Pons (tissue), 1 donor: ENCODE measurements around the gene TPPP.
"Not testable (repeated sequence)": the region's sequence is repeated elsewhere in the genome, so short reads cannot be mapped to it uniquely, and the experiment has no call there.

Experiments
- DNase-seq: peaks from one replicate; pipeline ENCODE4 v3.0.0-alpha.2; 2016; ENCODE audit warnings: low spot score

TPPP gene

DNA sequence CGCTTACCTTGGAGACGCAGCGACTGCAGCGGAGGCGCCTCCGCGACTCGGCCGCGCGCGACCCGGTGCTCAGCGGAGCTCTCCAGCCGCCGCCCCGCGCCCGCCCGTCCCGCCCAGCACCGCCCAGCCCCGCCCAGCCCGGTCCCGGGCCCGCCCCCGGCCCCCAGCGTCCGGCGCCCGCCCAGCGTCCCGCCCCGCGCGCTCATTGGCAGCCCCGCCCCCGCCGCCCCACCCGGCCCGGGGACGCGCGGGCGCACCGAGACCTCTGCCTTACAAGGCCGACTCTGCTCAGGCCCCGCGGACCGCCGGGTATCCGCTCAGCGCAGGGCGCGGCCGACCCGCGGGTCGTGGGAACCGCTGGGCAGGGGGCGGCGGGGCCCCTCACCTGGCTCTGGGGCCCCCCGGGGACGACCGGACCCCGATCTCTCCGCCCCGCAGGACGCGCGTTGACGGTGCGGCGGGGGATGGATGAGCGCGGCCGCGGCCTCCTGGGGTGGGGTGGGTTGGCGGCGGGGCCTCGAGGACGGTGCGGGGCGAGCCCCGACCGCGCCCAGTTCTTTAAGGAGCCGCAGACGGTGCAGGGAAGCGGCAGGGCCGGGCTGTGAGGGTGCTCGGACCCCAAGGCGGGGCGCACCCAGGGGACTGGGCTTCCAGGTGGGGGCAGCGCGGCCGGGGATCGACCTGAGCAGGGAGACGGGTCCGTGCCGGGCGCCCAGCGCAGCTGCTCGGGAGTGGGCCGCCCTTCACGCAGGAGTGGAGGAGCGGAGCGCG, at the start of gene TPPP:
TSS of gene TPPP (minus strand) at position 82 of the 771 bp plus-strand sequence. CDS start 15,292 bp downstream, outside the sequence.
- peak; percentile 87 for DNase-seq

GRCh38 chr5:742276-742675, 49.1 kb upstream of the TPPP start:
- DNase-seq, result not testable (repeated sequence)

GRCh38 chr5:734145-734544, 41.0 kb upstream of the TPPP start:
- not testable (repeated sequence) for DNase-seq

GRCh38 chr5:732754-733454, 39.8 kb upstream of the TPPP start:
- not testable (repeated sequence) for DNase-seq

DNA sequence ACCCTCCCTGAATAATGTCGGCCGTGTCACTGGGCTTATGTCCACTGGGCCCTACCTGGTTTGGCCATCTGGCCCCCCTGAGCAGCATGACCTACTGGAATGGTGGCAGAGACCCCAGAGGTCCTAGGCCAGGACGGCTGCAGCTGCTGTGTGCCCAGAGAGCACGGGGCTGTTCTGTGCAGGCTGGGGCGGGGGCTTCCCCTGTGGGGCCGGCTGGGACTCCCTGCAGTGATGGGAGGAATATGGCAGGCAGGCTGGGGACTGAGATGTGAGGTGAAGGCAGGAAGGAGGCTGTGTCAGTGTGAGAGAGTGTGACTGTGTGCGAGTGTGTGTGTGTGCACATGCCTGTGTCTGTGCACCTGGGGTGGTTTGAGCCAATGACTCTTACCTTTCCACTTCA, 36.1 kb upstream of the TPPP start:
- DNase-seq, result not testable (repeated sequence)

DNA sequence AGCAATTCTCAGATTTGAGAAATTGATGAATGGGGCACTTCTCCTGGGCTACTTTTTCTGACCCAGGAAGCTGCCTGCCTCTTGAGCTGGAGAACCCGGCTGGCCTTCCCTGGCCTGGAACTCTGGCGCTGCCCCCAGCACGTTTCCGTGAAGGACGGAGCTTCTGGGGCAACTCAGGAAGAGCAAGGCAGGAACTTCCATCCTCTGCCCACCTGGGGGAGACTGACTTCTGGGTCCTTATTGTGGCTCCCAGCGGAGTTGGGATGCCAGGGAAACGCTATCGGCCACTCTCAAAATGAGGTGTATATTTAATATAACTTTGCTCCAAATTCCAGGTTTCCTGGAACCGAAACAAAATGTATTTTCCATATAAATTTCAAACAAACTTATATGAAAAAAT, 33.9 kb upstream of the TPPP start:
- not testable (repeated sequence) for DNase-seq

DNA sequence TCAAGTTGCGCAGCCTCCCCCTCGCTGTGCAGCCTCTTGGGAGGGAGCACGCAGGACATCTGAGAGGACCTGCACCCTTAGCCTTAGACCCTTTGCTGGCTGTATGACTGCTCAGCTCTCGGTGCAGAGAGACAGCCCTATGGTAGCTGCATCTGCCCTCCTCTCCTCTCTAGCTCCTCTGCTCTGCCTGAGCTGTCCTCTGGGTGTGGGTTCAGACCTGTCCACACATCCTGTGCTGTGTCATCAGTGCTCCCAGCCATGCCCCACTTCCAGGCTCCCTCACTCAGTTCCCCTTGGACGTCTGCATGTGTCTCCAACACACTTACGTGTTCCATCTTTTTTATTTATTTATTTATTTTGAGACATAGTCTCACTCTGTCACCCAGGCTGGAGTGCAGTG, 30.7 kb upstream of the TPPP start:
- not testable (repeated sequence) for DNase-seq

GRCh38 chr5:723309-723708, 30.2 kb upstream of the TPPP start:
- DNase-seq, result not testable (repeated sequence)

- DNase-seq, result not testable (repeated sequence)
These were observed 26.2 kb upstream of the TPPP start for GRCh38 chr5:719379-719778.

GRCh38 chr5:717143-717542, 24.0 kb upstream of the TPPP start:
- peak; percentile 34 for DNase-seq

- DNase-seq, result peak; percentile 71
These were observed 23.6 kb upstream of the TPPP start for GRCh38 chr5:716740-717139.

- not testable (repeated sequence) for DNase-seq
These were observed 22.5 kb upstream of the TPPP start for GRCh38 chr5:715636-716035.

- DNase-seq, result not testable (repeated sequence)
These were observed 21.3 kb upstream of the TPPP start for GRCh38 chr5:714215-715118.

GRCh38 chr5:713686-714085, 20.5 kb upstream of the TPPP start:
- not testable (repeated sequence) for DNase-seq

DNA sequence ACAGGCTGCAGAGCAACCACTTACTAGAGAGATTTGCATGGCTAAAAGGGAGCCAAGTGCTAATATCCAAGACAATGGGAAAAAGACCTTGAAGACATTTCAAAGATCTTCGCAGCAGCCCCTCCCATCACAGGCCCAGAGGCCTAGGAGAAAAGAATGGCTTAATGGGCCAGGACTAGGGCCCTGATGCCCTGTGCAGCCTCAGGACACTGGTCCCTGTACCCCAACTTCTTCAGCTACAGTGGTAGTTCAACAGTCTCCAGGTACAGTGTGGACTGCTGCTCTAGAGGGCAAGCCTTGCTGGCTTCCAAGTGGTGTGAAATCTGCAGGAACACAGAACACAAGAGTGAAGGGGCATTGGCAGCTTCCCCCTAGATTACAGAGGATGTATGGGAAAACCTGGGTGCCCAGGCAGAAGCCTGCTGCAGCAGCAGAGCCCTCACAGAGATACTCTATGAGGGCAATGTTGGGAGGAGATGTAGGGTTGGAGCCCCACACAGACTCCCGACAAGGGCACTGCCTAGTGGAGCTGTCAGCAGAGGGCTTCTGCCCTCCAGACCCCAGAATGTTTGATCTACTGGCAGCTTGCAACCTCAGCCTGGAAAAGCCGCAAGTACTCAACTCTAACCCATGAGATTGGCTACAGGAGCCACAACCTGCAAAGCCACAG, 15.8 kb upstream of the TPPP start:
- not testable (repeated sequence) for DNase-seq

- DNase-seq, result not testable (repeated sequence)
These were observed 15.2 kb upstream of the TPPP start for GRCh38 chr5:708374-708773.

GRCh38 chr5:706127-706526, 13.0 kb upstream of the TPPP start:
- DNase-seq, result not testable (repeated sequence)

- DNase-seq, result not testable (repeated sequence)
These were observed 3.9 kb upstream of the TPPP start for GRCh38 chr5:696753-697702.

GRCh38 chr5:696191-696590, 3.0 kb upstream of the TPPP start:
- DNase-seq, result not testable (repeated sequence)

GRCh38 chr5:695475-695874, 2.3 kb upstream of the TPPP start:
- DNase-seq, result not testable (repeated sequence)
